ENCODE results near the gene DMBT1.
"Not testable (repeated sequence)": the region's sequence is repeated elsewhere in the genome, so short reads cannot be mapped to it uniquely, and the experiment has no call there.

DMBT1 gene

GRCh38 chr10:122571892-122572291, 11.3 kb downstream of the DMBT1 start:
- H3K4me3 ChIP-seq (ENCODE audit: low read depth, low read length): no peak overlapping the region
- TF ChIP-seq CTCF (IDR thresholded peaks at IDR 0.05; ENCODE audit: borderline replicate concordance, insufficient read depth, low read depth, low read length): no peak

- H3K4me3 ChIP-seq (ENCODE audit: low read depth, low read length): no peak overlapping the region
- no peak for TF ChIP-seq CTCF (IDR thresholded peaks at IDR 0.05; ENCODE audit: borderline replicate concordance, insufficient read depth, low read depth, low read length)
These were observed 15.2 kb downstream of the DMBT1 start for GRCh38 chr10:122575776-122576175.

GRCh38 chr10:122576291-122576690, 15.7 kb downstream of the DMBT1 start:
- no peak for TF ChIP-seq CTCF (IDR thresholded peaks at IDR 0.05; ENCODE audit: borderline replicate concordance, insufficient read depth, low read depth, low read length)
- H3K4me3 ChIP-seq (ENCODE audit: low read depth, low read length): no peak overlapping the region

- TF ChIP-seq CTCF (IDR thresholded peaks at IDR 0.05; ENCODE audit: borderline replicate concordance, insufficient read depth, low read depth, low read length): no peak
- H3K4me3 ChIP-seq (ENCODE audit: low read depth, low read length): no peak overlapping the region
These were observed 16.8 kb downstream of the DMBT1 start for GRCh38 chr10:122577311-122577885.

GRCh38 chr10:122586070-122586469, 25.5 kb downstream of the DMBT1 start:
- not testable (repeated sequence) for H3K4me3 ChIP-seq (ENCODE audit: low read depth, low read length)

GRCh38 chr10:122587098-122587760, 26.7 kb downstream of the DMBT1 start:
- TF ChIP-seq CTCF (IDR thresholded peaks at IDR 0.05; ENCODE audit: borderline replicate concordance, insufficient read depth, low read depth, low read length): no peak

GRCh38 chr10:122588381-122588780, 27.8 kb downstream of the DMBT1 start:
- TF ChIP-seq CTCF (IDR thresholded peaks at IDR 0.05; ENCODE audit: borderline replicate concordance, insufficient read depth, low read depth, low read length): no peak
- no peak overlapping the region for H3K4me3 ChIP-seq (ENCODE audit: low read depth, low read length)

More at GRCh38 chr10:122587098-122587760, 26.7 kb downstream of the DMBT1 start:
- H3K4me3 ChIP-seq (ENCODE audit: low read depth, low read length): no peak overlapping the region
